GM19043 (cell line): ENCODE measurements around the gene COL6A2.

ENCODE experiments used
- ATAC-seq: cut with Tn5 transposase; IDR thresholded peaks from one replicate; pipeline ENCODE4 v1.9.1; 2021; ENCODE audit warnings: low read depth; ENCODE audit not compliant: unreplicated experiment

Gene COL6A2

DNA sequence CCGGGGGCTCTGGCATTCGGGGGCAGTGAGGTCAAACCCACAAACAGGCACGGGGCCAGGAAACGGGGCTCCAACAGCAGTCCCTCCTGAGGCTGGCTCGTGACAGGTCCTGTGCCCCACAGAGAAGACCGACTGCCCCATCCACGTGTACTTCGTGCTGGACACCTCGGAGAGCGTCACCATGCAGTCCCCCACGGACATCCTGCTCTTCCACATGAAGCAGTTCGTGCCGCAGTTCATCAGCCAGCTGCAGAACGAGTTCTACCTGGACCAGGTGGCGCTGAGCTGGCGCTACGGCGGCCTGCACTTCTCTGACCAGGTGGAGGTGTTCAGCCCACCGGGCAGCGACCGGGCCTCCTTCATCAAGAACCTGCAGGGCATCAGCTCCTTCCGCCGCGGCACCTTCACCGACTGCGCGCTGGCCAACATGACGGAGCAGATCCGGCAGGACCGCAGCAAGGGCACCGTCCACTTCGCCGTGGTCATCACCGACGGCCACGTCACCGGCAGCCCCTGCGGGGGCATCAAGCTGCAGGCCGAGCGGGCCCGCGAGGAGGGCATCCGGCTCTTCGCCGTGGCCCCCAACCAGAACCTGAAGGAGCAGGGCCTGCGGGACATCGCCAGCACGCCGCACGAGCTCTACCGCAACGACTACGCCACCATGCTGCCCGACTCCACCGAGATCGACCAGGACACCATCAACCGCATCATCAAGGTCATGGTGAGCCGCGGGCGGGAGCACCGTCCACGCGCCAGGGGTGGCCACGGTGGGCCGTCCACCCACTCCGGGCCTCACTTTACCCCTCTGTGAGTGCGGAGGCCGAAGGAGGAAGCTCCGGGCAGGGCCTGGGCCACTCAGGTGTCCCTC, 14.2 kb downstream of the COL6A2 start:
- ATAC-seq = no peak

DNA sequence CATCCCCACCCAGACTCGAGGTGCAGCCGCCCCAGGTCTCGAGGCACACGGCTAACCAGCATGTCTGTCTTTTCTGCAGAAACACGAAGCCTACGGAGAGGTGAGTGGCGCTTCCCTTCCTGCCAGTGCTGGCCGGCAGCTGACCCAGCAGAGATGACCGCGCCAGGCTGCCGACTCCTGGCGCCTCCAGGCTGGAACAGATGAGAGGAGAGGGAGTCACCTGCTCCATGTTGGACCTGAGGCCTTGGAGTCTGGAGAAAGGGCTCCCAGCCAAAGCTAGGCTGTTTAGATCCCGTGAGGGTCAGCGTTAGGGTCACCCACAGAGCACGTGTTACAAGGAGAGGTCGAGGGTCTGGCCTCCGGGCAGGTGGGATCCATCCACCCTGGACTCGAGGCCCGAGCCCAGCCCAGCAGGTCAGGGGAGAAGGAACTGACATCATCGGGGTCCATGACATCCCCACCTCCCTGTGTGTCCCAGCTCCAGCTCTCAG, 14.9 kb downstream of the COL6A2 start:
- no peak for ATAC-seq

DNA sequence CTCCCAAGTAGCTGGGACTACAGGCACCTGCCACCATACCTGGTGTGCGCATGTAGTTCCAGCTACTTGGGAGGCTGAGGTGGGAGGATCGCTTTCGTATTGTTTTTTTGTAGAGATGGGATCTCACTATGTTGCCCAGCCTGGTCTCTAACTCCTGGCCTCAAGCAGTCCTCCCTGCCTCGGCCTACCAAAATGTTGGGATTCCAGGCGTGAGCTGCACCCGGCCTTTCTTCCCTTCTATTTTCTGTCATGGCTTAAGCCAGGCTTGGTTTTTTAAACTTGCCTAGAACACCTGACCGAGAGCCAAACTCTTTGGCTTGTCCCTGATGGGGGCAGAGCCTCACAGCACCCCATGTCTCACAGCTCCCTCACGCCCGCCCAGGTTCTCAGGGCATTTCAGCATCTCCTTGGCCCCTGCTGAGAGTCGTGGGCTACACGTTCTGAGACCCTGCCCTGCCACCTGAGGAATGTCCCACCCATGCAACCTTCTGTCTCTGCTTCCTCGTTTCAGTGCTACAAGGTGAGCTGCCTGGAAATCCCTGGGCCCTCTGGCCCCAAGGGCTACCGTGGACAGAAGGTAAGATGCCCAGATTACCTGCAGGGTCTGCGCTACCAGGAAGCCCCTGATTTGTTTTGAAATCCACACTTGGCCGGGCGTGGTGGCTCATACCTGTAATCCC, 15.7 kb downstream of the COL6A2 start:
- no peak for ATAC-seq

DNA sequence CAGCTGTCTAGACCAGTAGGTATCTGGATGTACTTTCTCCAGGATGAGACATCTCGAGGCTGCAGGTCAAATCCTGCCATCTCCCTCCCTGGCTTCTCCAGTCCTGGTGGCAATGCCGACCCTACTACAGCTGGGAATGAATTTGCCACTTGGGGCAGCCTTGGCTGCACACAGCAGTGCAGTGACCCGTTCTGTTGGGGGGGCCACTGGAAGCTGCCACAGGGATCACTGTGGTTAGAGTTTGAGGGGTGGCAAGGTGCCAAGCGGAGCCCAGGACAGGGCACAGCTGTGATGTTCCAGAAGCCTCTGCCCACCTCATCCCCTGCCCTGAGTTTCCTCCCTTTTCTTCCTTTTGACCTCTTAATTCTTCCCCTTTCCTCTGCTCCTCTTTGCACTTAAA, 17.1 kb downstream of the COL6A2 start:
- ATAC-seq = no peak

DNA sequence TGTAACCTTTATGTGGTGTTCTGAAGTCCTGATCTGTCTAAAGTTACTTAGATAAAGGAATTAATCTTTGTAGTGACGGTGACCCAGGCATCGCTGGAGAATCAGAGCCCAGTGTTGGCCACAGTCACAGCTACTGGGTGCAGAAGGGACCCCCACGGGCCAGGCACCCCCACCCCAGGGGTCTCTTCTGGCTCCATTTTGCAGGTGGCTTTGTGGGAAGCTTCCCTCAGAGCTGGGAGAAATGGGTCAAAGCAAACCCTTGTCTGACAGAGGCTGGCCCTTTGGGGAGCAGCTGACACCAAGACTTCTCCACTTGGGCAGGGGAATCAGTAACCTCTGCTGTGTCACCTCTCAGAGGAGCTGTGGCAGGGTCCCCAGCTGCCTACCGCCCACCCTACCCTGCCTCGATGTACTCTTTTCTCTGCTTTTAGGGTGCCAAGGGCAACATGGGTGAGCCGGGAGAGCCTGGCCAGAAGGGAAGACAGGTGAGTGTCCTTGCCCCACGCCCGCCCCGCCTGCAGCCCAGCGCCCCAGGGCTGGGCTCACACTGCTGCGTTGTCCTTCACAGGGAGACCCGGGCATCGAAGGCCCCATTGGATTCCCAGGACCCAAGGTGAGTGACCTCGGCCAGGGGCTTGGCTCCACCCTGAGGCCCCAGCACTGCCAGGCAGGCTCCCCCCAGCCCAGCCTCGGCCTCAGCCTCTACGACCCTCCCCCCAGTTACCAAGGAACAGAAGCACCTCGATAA, 17.7 kb downstream of the COL6A2 start:
- ATAC-seq = no peak

DNA sequence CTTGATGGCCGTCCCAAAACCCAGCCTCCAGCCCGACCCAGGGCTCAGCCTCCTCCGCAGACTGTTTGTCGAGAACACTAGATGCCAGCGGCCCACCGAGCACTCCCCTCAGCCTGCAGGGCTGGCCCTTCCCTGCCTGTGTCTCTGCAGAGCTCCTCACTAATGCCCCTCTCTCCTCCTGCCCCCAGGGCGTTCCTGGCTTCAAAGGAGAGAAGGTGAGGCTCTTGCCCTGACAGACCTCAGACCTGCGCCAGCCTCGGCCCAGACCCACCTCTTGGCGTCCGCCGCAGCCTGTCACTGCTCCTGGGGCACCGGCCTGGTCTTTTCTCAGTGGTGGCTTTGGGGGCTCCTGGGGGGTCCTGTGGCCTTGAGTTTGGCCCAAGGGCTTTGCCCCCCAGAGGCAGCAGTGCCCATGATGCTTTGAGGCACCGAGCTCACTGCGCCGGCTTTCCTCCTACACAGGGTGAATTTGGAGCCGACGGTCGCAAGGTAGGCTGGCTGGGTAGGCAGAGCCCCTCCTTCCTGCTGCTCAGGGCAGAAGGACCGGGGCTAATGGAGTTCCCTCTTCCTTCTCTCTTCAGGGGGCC, 18.4 kb downstream of the COL6A2 start:
- no peak for ATAC-seq

DNA sequence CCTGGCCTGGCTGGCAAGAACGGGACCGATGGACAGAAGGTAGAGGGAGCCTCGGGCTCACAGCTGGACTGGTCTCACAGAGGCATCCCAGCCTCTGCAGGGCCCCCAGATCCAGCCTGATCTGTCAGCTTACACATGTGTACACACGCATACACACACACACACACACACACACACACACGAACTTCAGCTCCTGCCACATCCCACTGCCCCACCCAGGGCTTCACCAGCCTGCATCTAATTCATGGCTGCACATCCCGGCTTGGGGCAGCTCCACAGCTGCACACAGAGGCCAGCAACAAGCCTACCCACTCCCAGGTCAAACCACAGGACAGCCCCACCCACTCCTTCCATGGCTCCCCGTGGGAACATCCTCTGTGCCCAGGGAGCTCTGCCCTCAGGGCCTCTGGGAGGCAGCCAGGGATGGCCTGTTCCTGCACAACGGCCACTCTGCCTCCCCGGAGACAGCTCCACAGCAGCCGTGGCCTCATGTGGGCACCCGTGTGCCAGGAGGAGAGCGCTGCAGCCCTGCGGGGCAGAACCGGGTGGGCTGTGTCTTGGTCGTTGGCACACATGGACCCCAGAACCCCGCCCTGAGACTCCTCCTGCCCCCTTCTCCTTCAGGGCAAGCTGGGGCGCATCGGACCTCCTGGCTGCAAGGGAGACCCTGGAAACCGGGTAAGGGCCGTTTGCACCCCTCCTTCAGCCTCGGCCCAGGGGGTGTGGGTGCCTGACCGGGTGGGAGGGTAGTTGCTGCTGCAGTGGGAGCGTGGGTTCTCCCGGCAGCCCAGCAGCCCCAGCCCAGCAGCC, 19.1 kb downstream of the COL6A2 start:
- ATAC-seq = no peak

DNA sequence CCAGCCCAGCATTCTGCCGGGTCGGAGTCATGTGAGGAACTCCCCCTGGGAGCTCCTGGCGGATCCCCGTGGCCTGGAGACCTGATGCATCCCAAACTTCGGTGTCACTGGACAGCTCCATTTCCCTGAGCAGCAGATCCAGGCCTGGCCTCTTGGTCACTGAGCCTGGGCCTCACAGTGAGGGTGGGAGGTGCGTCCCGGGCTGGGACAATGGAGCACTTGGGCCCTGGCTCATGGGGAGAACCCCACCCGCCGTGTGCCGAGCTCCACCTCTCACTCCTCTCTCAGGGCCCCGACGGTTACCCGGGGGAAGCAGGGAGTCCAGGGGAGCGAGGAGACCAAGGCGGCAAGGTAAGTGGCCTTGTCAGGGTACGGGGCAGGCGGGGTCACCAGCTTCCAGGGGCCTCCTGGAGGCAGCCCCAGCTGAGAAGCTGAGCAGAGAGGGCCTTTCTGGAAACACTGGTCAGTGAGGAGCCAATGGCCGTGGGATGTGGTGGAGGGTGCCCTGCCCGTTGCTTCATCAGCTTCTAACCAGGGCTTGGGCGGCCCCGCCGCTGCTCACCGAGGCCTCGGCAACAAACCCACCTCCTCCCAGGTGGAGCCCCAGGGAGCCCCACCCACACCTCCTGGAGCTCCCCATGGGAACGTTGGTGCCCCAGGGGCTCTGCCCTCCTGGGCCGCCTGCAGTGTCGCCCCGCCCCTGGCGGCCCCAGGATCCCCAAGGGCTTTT, 19.8 kb downstream of the COL6A2 start:
- no peak for ATAC-seq

DNA sequence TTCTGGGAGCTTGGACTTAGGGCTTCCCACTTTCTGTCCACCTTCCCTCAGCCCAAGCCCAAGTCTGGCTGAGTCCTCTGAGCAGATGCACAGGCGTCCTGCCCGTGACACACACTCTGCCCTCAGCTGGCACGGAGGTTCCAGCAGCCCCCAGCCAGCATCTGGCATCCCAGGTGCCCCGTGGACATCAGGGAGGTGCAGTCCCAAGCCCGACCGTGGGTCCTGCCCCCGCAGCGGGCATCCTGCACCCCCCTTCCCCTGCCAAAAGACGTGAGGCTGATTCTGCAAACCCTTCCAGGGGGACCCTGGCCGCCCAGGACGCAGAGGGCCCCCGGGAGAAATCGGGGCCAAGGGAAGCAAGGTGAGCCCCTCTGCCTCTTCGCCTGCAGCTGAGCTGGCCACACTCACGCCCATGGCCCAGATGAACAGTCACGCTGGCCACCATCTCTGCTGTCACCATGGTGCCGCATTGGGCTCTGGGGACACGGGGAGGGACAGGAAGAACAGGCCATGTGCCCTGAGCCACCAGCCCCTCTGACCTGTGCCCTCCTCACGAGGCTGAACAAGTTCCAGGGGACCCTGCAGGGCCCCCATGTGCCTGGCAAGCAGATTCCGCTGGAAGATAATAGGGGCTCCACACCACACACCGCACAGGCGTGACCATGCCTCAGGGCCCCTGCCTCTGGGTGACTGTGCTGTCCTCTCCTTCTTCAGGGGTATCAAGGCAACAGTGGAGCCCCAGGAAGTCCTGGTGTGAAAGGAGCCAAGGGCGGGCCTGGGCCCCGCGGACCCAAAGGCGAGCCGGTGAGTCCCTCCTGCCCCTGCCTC, 20.6 kb downstream of the COL6A2 start:
- ATAC-seq = no peak

DNA sequence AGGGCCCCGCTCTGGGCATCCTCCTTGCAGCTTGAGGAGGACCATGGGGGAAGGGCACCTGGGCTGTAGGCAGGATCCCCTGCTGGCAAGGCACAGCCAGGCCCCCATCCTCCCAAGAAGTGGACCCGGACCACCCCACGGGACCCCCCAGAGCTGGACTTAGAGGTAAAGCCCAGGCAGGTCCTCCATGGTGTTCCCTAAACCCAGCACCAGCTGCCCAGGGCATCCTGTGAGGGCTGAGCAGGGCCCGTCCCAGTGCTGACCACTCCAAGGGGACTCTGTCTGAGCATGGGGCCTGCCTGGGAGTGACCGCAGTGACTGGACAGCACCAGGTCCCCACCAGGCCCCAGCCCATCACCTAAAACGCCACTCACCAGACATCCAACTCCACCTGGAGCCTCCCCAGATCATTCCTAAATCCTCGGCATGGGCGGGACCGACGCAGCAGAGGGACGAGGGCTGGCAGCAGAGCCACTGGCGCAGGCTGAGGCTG, 21.3 kb downstream of the COL6A2 start:
- ATAC-seq = no peak

DNA sequence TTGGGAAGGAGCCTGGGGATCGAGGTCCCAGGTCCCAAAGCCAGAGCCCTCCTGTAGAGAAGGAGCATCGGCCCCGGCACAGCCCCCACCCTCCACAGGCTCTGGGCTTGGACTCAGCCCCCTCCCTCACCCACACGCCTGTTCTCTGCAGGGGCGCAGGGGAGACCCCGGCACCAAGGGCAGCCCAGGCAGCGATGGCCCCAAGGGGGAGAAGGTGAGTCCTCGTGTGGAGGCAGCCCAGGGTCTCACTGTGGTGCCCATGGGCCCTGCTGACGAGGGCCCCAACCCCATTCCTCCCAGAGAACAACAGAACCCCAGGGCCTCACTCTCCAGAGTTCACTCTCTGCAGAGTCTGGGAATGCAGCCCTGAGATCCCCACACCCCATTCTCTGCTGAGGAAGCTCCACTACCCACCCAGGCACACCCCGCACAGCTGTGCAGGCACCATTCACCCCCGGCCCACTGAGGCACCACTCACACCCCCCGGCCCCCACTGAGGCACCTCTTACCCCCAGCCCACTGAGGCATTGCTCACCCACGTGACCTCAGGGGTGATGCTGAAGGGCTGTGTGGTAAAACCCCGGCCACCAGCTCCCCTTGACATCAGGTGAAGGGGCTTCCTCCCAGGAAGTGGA, 21.8 kb downstream of the COL6A2 start:
- ATAC-seq = no peak

DNA sequence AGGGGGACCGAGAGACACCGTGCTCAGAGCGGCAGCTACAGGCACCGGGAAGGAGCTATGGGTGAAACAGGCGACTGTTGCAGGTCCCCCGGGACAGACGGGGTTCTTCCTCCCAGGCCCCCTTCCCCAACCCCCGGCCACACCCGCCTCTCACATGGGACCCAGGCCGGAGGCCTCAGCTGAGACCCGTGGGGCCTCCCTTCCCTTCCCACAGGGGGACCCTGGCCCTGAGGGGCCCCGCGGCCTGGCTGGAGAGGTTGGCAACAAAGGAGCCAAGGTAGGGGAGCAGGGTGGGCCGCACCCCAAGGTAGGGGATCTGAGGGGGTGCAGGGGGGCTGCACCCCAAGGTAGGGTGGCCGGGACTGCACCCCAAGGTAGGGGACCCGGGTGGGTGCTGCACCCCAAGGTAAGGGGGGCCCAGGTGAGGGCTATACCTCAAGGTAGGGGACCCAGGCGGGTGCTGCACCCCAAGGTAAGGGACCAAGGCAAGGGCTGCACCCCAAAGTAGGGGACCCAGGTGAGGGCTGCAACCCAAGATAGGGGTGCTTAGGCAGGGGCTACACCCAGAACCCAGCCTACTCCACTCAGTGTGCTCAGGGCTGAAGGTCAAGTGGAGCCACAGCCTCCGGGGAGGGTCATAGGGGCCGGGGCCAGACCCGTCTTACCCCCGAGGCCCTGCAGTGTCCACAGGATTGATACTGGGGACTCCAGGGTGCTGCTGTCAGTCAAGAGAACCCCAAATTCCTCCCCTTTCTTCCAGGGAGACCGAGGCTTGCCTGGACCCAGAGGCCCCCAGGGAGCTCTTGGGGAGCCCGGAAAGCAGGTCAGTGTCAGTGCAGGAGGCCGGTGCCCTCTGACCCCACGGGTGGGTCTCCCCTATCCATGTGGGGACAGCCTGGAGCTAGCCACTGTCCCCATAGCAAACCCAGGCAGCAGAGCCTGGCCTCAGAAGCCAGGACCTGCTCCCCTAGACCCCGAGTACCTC, 22.7 kb downstream of the COL6A2 start:
- ATAC-seq = no peak

DNA sequence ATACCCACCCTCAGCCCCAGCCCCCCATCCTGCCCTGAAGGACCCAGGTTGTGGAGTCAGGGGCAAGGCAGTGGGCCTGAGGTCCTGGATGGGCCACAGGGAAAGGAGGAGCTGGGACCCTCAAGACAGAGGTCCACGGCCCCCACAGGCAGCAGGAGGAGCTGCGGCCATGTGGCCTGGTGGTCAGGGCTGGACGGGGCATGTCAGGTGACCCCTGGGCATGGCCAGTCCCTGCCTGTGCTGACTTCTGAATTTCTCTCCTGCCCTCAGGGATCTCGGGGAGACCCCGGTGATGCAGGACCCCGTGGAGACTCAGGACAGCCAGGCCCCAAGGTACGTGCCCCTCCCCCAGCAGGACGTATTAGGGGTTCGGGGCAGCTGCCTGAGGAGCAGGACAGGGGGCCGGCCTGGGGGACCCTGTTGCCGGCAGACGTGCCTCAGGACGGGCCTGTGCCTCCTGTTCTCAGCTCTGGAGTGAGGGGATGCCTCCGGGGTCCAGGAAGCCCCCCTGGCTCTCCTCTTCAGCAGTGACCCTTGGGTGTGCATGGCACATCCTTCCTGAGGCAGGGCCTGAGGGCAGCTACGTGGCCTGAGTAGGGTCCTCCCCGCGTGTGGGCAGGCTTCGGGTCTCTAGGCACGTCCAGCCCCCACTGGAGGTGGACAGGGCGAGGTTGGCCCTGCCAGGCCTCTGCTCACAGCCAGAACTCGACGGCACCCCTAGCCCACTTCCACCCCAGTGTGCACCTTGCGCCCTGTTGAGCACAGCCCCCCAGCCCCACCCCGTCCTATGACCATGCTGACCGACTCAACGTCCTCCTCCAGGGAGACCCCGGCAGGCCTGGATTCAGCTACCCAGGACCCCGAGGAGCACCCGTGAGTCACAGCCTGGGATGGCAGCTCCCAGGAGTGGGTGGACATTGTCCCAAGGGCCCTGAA, 23.6 kb downstream of the COL6A2 start:
- ATAC-seq = no peak

DNA sequence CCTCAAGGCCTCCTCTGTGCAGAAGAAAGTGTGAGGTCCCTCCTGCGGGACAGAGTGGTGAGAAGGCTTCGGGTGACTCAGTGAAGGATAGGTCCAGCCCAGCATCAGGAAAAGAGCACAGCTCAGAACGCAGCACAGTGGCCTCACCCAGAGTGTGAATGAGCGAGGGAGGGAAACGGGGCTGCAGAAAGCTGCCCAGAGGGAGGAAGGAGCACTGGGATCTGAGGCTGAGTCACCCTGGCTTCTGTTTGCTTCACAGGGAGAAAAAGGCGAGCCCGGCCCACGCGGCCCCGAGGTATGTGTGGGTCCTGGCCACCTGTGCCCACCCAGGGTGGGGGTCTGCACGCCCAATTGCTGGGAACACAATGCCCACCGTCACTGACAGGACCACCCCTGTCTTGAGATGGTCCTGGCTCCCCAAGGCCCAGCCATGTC, 24.3 kb downstream of the COL6A2 start:
- no peak for ATAC-seq
